HepG2 (cell line): ENCODE results near the gene COL4A6. TPM values are rescaled to one million over a fixed set of nuclear protein-coding genes. Genes with fewer than 3 reads are reported as not detected.

ENCODE experiments used
- BATF2 ChIP-seq: sonication (generic); formaldehyde crosslinking; IDR thresholded peaks from 2 replicates; pipeline ENCODE4 v1.8.0; 2022; ENCODE audit warnings: mild to moderate bottlenecking, missing genetic modification reagents, moderate library complexity
- EP300 ChIP-seq, 3 experiments: sonication (generic) in 1 of 3; formaldehyde crosslinking in 1 of 3; IDR thresholded peaks; 2 replicates each; pipeline versions ENCODE4 v1.5.1 to v1.6.1; 2011 to 2020; ENCODE audit warnings: low read depth in 2 of 3, low read length in 2 of 3, borderline replicate concordance in 1 of 3, improper control_type of control experiment in 1 of 3, mild to moderate bottlenecking in 1 of 3, missing genetic modification reagents in 1 of 3, moderate library complexity in 1 of 3
- FOSL2 ChIP-seq: sonication (generic); formaldehyde crosslinking; IDR thresholded peaks from 2 replicates; pipeline ENCODE4 v1.4.0; 2020; ENCODE audit warnings: missing genetic modification reagents
- FOXP1 ChIP-seq, 2 experiments: fragments of 450-650 bp in 1 of 2; IDR thresholded peaks; 2 replicates each; pipeline ENCODE4 v1.6.1; 2017 to 2018; ENCODE audit warnings: antibody characterized with exemption in 1 of 2
- FOXP4 ChIP-seq: sonication (generic); formaldehyde crosslinking; IDR thresholded peaks from 2 replicates; pipeline ENCODE4 v1.4.0; 2020; ENCODE audit warnings: missing genetic modification reagents
- KAT8 ChIP-seq: IDR thresholded peaks from 2 replicates; pipeline ENCODE4 v1.6.1; 2016; ENCODE audit warnings: missing genetic modification reagents, missing compliant biosample characterization
- MXD1 ChIP-seq: sonication (generic); formaldehyde crosslinking; IDR thresholded peaks from 2 replicates; pipeline ENCODE4 v1.4.0; 2020; ENCODE audit warnings: mild to moderate bottlenecking, missing genetic modification reagents
- NFIC ChIP-seq: IDR thresholded peaks from 2 replicates; pipeline ENCODE4 v1.6.1; 2012; ENCODE audit warnings: mild to moderate bottlenecking, low read length, inconsistent platforms
- PAXIP1 ChIP-seq: sonication (generic); formaldehyde crosslinking; conservative IDR thresholded peaks from 2 replicates; pipeline ENCODE4 v1.4.0; 2020; ENCODE audit warnings: mild to moderate bottlenecking, missing genetic modification reagents, moderate library complexity
- RXRB ChIP-seq: IDR thresholded peaks from 2 replicates; pipeline ENCODE4 v1.6.1; 2016; ENCODE audit warnings: borderline replicate concordance, missing genetic modification reagents, missing compliant biosample characterization
- ZNF235 ChIP-seq: sonication (generic); formaldehyde crosslinking; IDR thresholded peaks from 2 replicates; pipeline ENCODE4 v1.8.1; 2023; ENCODE audit warnings: mild to moderate bottlenecking, missing genetic modification reagents, borderline replicate concordance
- ZNF24 ChIP-seq: fragments of 450-650 bp; IDR thresholded peaks from 2 replicates; pipeline ENCODE4 v1.6.1; 2017; ENCODE audit warnings: antibody characterized with exemption, mild to moderate bottlenecking
- ZNF460 ChIP-seq: sonication (generic); formaldehyde crosslinking; IDR thresholded peaks from 2 replicates; pipeline ENCODE4 v1.5.1; 2020; ENCODE audit warnings: missing genetic modification reagents, mild to moderate bottlenecking, borderline replicate concordance
- ZNF512 ChIP-seq: sonication (generic); formaldehyde crosslinking; IDR thresholded peaks from 2 replicates; pipeline ENCODE4 v1.4.0; 2020; ENCODE audit warnings: mild to moderate bottlenecking, missing genetic modification reagents
- ZNF564 ChIP-seq: sonication (generic); formaldehyde crosslinking; IDR thresholded peaks from 2 replicates; pipeline ENCODE4 v1.8.1; 2023; ENCODE audit warnings: mild to moderate bottlenecking, missing genetic modification reagents
- polyA plus RNA-seq, 8 experiments: library from polyadenylated mRNA; depleted of rRNA in 3 of 8; stranded (reverse) in 7 of 8; unstranded in 1 of 8; fragments of >200 nt; fragmentation: Illumina TruSeq in 4 of 8; extraction: Trizol in 4 of 8; gene quantifications; 2 replicates each; pipeline versions ENCODE4 v1.2.1 to v1.2.3, GENCODE V29; 2011 to 2016; ENCODE audit warnings: low read depth in 4 of 8, missing spikeins in 1 of 8, mixed read lengths in 1 of 8; ENCODE audit not compliant: insufficient read depth in 1 of 8
- total RNA-seq, 5 experiments: library from RNA; depleted of rRNA; stranded (reverse); fragments of >200 nt; fragmentation: Illumina TruSeq; extraction: Trizol; gene quantifications; 2 replicates each; pipeline ENCODE4 v1.2.3, GENCODE V29; 2016; ENCODE audit warnings: low read depth in 1 of 5

Gene COL4A6
- total and polyA plus RNA-seq, 2 of the 13 experiments (the other 11 are each of a cell fraction or from before 2014, with no cell fraction given): 4.5 to 8.2 TPM

GRCh38 chrX:108246304-108246954 is 191.8 kb downstream of the COL4A6 start (continued):
- TF ChIP-seq MXD1 (CRISPR knock-in tag): no peak
- no peak for TF ChIP-seq BATF2 (CRISPR knock-in tag)
- no peak for TF ChIP-seq ZNF564
- TF ChIP-seq ZNF460 (CRISPR knock-in tag): no peak
- TF ChIP-seq KAT8 (CRISPR knock-in tag): 0 out of 2 replicates have a peak, but pooled peaks have one; percentile 22
- peak; percentile 36; the same call in 1 of the 2 replicates for TF ChIP-seq NFIC
- no peak for TF ChIP-seq FOSL2 (CRISPR knock-in tag)
- TF ChIP-seq ZNF512 (CRISPR knock-in tag): no peak
- TF ChIP-seq FOXP1 (IDR thresholded peaks at IDR 0.05): no peak
- TF ChIP-seq FOXP1 (CRISPR knock-in tag; IDR thresholded peaks at IDR 0.05): 0 out of 2 replicates have a peak, but pooled peaks have one; percentile 16
- TF ChIP-seq EP300 (IDR thresholded peaks at IDR 0.05; ENCODE audit: low read depth in 2 of 2, low read length in 2 of 2): peak in 1 of 2 experiments; percentile 25; a peak in 1 of 4 replicates
- TF ChIP-seq EP300 (CRISPR knock-in tag; IDR thresholded peaks at IDR 0.05; ENCODE audit: borderline replicate concordance): no peak
- no peak for TF ChIP-seq ZNF235 (CRISPR knock-in tag)
- peak; percentile 18; the same call in 1 of the 2 replicates for TF ChIP-seq PAXIP1 (CRISPR knock-in tag)
- TF ChIP-seq FOXP4: no peak
- 0 out of 2 replicates have a peak, but pooled peaks have one; percentile 37 for TF ChIP-seq RXRB
- no peak for TF ChIP-seq ZNF24
